IPS-18c (cell line): ENCODE data around the gene ENGASE.

Source experiments
- H3K4me3 ChIP-seq: 2 replicates; pipeline ENCODE4 v1.7.0; 2013; ENCODE audit warnings: low read depth, mild to moderate bottlenecking, low read length, moderate library complexity; ENCODE audit not compliant: insufficient read depth
- H3K9me3 ChIP-seq: one replicate; pipeline ENCODE4 v1.6.1; 2013; ENCODE audit warnings: mild to moderate bottlenecking, low read length, moderate library complexity; ENCODE audit not compliant: control insufficient read depth, insufficient read depth

The ENGASE gene

DNA sequence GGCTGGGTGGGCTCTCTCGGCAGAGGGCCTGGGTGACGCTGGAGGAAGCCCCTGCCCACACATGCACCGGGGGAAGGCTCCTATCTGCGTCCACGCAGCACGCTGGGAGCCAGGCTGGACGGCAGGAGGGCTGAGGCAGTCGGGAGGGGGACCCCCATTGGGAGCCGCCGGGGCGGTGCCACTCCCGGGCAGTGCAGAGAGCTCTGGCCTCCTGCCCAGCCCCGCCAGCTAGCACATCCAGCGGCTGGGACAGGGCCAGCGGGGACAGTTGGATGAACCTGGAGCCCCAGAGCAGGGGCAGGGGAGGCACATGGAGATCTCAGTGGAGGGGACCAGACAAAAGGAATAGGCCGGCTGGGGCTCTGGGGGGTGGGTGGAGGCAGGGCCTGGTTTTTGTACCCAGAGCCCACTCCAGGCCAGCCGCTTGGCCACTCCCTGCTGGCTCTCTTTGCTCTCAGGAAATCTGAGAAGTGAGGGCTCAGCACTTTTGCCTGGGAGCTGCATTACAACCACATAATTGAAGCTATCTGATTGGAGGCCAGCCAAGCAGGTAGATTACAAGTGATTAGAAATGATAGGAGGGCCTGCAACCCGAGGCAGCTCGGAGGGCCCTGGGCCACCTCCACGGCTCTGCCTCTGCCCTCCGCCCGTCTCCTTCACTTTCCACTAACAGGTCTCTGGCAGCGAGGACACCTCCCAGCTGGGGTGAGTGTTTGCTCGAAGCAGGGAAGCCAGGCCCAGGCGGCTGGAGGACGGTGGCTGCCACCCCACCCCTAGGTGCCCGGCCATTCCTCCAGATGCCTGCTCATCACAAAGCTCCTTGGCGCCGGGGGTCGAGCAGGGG lies 40.1 kb downstream of the ENGASE start:
- Histone ChIP-seq H3K9me3 (no peaks in the 10 kb centered on the region), H3K4me3 (no peak overlapping the region)

DNA sequence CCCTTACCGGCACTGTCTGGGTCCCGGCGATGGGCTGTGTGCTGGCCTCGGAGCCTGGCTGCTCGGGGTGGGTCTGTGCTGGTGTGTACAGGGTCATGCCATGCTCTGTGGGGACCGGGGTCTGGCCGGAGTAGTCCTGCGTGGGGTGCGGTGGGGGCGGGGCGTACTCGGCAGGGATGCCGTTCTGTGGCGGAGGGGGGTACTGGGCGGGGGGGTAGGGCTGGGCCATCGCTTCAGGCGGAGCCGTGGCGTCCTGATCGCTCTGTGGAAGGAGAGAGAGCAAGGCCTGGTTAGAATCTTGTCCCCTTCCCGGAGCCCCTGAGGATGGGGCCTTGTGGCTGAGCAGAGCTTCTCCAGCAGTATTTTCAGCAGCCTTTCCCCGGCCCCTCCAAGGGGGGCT lies 40.9 kb downstream of the ENGASE start:
- Histone ChIP-seq H3K4me3 (no peak overlapping the region), H3K9me3 (no peaks in the 10 kb centered on the region)

DNA sequence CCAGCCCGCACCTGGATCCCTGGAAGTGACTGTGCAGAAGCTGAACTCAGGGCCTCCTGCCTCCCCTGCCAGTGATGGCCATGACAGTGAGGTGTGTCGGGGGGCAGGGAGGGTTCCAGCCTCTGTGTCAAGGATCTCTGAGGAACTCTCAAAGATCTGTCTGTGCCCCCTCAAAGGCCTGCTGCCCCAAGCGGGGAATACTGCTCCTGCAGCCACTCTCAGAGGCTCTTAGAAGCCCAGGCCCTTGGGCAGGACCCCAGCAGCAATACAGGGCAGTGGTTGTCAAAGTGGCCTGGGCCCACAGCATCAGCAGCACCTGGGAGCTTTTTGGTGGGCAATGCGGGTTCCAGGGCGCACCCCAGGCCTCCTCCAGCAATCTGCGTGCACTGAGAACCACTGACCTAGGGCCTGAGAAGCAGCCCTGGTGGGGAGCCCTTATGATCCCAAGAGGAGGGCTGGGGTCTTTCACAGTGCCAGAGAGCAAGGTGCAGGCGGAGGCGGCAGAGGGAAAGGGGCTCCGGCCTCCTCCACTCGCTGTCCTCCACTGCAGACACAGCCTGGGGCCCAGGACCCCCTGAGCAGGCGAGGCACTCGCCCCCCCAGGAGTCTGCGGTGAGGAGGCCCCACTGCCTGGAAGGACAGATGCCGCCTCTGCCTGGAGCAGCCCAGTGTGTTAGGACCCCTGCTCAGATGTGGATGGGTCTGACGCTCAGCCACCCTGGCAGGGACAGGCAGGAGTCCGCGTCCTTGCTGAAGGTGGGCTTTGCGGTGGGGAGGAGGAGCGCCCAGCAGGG lies 42.1 kb downstream of the ENGASE start:
- Histone ChIP-seq H3K4me3 (no peak overlapping the region), H3K9me3 (no peaks in the 10 kb centered on the region)

DNA sequence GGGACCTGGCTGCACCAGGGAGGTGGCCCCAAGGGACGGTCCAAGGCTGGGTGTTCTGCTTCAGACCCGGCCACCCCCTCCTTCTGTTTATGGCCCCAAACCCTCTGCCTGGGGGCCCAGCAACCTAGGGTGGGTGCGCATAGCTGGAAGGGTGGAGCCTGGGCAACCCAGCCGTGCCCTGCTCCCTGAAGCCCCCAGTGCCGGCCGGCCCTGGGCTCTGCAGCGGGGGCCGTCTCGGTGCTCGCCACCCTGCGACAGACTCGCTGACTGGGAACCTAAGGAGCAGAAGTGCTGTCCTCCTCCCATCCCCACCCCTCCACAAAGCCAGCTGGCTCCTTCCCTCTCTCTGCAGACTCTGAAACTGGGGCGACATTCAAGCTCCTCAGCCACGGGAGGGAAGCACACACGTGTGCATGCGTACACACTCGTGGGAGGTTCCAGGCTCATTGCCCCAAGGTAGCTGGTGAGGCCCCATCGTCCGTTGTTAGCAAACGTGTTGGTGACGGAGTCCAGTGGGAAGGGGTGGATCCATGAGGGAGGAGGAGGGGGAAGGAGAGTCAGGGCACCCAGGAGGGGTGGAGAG lies 43.4 kb downstream of the ENGASE start:
- no peaks in the 10 kb centered on the region for H3K9me3 ChIP-seq
- H3K4me3 ChIP-seq, result no peak overlapping the region

DNA sequence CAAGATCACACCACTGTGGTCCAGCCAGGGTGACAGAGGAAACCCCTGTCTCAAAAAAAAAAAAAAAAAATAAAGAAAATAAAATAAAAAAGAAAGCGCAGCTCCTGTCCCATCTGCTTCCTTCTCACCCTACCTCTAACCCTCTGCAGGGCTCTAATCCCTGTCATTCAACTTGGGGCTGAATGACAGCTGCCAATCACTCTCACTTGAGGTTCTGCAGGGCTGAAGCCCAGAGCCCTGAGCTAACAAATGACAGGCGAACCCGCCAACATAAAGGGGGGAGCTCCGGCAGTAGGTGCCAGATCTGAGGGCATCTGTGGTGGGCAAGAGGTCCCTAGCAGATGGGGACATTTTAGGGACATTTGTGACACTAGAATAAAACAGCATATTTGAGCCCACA lies 44.3 kb downstream of the ENGASE start:
- Histone ChIP-seq H3K4me3 (no peak overlapping the region), H3K9me3 (no peaks in the 10 kb centered on the region)

DNA sequence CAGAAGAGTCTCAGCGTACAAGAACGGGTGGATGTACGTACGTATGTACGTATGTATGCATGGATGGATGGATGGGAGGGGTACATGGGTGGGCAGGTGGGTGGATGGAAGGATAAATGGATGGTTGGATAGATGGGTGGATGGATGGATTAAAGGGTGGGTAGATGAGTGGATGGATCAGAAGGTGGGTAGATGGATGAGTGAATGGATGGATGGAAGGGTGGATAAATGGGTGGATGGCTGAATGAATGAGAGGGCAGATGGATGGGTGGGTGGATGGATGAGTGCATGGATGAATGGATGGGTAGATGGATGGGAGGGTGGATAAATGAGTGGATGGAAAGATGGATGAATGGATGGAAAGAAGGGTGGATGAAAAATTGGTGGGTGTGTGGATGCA lies 45.6 kb downstream of the ENGASE start:
- Histone ChIP-seq H3K9me3 (no peaks in the 10 kb centered on the region), H3K4me3 (no peak overlapping the region)

DNA sequence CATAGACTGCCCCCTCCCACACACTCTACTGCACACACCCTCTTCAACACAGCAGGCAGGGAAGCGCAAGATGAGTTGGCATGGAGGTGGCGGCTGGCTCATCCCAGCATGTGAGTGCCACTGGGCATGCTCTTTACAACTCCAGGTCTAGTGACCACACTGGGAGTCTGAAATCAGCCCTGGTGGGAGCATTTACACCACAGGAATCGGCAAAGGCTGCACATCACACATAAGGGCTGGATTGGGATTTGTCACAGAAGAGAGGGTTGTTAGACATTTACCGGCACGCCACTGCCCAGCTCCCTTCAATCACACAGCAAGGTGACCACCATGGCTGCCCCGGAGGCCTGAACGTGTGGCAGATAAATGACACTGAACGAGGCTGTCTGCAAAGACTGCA lies 49.4 kb downstream of the ENGASE start:
- no peak overlapping the region for H3K4me3 ChIP-seq
- no peaks in the 10 kb centered on the region for H3K9me3 ChIP-seq

DNA sequence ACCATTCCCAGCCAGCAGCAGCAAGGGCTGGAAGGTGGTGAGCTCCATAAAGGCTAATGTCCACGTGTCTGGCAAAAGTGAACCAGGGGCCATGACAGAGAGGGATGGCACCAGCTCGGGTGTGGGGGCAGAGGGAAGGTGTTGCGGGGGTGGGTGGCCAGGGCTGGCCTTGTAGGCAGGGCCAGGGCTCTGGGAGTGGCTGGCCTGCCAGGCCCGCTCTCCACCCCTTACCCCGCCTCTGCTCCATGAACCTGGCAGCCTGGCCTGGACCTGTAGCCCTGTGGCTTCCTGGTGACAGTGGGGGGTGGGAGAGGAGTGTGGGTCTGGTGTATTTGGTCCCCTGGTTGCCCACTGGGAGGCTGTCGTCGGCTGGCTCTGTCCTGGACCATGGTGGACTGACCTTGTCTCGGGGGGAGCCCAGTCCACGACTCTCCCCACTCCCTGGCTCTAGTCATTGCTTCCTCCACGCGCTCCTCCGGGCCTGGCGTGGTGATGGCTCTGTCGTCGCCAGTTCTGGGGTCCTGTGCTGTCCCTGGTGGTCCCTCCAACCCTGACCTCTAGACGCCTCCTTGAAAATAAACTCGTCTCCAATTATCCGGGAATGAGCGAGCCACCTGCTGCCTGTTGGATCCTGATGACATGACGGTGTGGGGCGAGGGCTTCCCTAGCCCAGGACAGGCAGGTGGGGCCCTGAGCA lies 50.0 kb downstream of the ENGASE start:
- H3K9me3 ChIP-seq, result no peaks in the 10 kb centered on the region
- no peak overlapping the region for H3K4me3 ChIP-seq

DNA sequence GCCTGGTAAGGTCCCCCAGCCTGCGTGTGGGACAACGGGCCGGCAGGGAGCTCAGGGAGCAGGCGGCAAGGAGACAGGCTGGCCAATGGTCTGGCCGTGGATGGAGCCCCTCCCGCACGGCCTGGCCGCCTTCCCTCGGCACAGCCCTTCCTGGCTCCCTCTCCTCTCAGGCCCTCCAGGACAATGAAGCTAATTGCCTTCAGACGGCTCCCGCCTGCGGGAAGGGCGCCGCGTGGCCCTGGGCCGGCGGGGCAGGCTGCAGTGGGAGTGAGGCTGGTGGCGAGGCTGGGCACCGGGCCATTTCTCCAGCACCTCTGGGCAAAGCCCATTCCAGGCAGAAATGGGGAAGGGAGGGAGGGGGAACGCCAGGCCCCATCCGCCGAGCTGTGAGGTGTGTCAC lies 50.9 kb downstream of the ENGASE start:
- no peaks in the 10 kb centered on the region for H3K9me3 ChIP-seq
- no peak overlapping the region for H3K4me3 ChIP-seq

DNA sequence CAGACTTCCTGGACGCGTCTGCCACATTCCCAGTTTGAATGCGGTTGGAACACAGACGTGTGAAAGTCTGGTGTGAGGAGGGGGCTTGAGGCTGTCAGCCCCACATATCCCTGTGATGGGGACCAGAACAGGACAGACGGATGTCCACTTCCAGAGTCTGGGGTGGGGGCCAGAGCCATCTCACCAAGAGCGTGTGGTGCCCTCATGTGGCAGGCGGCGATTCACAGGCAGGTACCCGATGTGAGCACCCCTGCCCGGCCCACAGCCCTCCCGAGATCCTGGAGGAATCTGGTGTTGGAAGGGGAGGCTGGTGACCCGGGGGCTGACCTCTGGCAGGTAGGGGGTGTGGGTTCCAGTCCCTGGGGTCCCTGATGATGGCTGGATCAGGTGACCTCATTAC lies 51.5 kb downstream of the ENGASE start:
- Histone ChIP-seq H3K9me3 (no peaks in the 10 kb centered on the region), H3K4me3 (no peak overlapping the region)

DNA sequence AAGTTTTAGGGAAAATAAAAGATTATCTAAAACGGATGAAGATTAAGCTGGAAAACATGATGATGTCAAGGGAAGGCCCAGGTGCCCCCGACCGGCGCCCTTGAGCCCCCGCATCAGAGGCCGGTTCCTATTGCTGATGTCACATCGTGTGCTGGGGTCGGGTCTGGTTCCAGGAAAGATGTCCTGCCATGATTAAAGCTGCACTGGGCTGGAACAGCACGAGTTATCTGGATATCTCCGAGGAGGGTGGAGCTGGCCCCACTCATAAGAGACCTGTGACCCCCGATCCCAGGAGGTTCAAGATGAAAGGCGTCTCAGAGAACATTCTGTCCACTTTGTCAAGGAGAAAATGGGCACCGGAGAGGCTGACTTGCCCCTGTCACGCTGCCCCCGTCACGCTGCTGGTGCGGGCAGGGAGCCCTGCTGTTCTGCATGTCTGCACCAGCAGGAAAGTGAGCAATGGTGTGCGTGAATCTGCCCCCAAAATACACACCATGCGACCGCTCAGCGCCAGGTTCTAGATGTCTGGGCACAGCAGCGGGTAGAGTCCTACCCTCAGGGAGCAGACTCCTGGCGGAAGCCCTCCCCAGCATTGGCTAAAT lies 53.0 kb downstream of the ENGASE start:
- H3K4me3 ChIP-seq, result no peak overlapping the region
- no peaks in the 10 kb centered on the region for H3K9me3 ChIP-seq

DNA sequence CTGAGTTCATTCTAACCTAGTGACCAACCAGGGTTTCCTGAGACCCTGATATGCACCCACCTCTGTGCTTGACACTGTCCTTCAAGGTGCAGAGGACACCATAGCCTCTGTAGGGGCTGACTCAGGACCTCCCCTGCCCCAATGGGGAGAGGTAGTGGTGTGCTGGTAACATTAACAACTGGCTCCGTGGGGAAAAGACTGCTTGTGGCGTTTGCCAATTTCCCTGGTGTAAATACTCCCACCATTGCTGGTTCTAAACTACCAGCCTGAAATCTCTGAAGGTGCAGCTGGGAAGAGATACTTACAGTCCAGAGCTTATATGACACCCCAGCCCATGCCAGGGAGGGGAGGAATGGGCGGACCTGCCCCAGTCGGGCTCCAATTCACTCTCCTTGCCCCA lies 54.9 kb downstream of the ENGASE start:
- H3K9me3 ChIP-seq, result no peaks in the 10 kb centered on the region
- H3K4me3 ChIP-seq, result no peak overlapping the region

DNA sequence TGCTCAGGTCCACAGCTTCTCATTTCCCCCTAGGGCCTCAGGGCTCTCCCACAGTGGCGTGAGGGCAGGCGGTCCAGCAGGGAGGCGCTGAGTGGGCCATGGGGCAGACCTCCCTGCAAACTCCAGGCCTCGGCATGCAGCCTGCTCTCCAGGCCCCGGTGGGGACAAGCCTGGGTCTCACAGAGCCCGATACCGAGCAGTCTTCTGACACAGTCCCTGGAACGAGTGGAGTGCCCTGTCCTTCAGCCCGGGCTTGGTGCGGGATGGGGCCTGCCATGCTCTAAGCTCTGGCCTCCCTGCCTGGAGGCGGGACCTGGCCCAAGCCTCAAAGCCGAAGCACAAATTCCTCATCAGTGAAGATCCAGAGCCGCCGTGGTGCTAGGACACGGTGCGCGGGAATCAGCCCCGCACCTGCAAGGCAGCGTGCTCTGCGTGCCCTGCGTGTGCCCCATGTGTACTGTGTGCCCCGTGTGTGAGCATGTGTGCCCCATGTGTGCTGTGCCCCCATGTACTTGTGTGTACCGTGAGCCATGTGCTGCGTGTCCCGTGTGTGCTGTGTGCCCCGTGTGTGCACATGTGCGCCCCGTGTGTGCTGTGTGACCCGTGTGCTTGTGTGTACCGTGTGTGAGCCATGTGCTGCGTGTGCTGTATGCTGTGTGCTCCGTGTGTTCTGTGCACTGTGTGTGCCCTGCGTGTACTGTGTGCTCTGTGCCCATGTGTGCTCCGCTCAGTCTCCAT lies 56.1 kb downstream of the ENGASE start:
- Histone ChIP-seq H3K4me3 (no peak overlapping the region), H3K9me3 (no peaks in the 10 kb centered on the region)

DNA sequence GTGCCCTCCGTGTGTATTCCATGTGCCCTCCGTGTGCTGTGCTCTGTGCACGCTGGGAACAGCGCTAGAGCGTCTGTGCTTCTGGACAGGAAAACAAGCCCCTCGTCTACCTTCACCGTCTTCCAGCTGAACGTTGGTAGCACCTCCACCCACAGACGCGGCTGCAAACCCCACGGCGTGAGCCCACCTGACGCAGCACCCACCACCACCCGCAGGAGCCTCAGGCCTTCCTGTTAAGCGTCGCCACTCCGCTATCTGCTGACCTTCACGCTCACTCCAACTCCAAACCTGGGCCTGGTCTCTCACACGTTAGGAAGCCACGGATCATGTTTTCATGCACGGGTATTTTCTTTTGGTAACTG lies 56.6 kb downstream of the ENGASE start:
- no peaks in the 10 kb centered on the region for H3K9me3 ChIP-seq

DNA sequence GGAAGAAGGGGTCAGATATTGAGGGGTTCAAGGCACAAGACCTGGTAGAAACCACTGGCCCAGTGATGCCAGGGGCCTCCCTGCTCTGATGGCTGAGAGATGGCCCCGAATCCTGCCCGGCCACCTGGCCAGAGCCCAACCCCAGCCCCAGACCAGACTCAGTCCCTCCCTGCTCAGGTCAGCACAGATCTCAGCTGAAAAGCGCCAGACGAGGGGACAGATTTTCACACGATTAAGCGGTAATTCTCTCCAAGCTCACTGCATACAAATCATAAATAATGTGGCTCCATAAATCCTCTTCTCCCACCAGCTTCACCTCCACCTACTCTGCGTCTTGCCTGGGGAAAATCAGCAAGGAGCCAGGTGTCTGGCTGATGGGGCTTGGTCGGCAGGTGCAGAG lies 57.1 kb downstream of the ENGASE start:
- Histone ChIP-seq H3K4me3 (no peak overlapping the region), H3K9me3 (no peaks in the 10 kb centered on the region)

More for the DNA sequence above, 56.6 kb downstream of the ENGASE start:
- no peak overlapping the region for H3K4me3 ChIP-seq

DNA sequence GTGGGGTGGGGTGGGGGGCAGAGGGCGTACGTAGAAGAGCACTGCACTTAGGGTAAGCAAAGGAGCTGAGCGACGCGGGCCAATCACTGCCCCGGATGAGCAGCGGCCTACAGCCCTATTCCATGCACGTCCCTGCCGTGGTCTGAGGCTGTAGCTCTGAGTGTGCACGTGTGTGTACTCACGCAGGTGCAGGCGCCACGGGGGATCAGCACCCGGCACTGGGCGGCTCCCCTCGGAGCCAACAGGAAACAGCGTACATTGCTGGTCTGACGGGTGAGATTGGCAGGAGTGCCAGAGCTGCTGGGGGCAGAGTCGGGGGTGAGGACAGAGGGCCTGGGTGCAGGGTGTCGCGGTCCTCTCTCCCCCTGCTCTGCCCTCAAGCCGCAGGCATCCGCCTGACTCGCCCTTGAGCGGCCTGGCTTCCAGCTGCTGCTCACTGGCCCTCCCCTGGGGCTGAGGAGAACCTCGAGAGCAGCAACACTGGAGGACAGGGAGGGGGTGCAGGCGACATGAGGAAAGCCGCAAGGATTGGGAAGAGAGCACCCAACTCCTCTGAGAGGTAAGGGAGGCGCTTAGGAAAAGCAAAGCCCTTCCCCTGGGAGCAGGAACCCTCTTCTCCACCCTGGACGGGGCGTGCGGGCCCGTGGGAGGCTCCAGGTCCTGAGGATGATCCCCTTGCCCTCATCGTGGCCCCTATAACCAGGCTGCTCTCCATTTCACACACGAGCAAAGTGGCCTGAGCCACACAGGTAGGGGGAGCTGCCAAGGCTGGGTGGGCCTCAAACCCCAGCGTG lies 57.8 kb downstream of the ENGASE start:
- H3K9me3 ChIP-seq, result no peaks in the 10 kb centered on the region
- H3K4me3 ChIP-seq, result no peak overlapping the region
